ENCODE measurements around the gene ESYT2. TPM values are rescaled to one million over a fixed set of nuclear protein-coding genes. Genes with fewer than 3 reads are reported as not detected.

ESYT2 gene
- total RNA-seq, 1 donor from 2014 or later = 102 TPM

- H3K4me3 ChIP-seq = no peak overlapping the region
- no peak for DNase-seq (ENCODE audit: low spot score in 2 of 2)
- H3K27me3 ChIP-seq = no peaks in the 10 kb centered on the region
- no peaks in the 10 kb centered on the region for H3K9me3 ChIP-seq
- intact Hi-C loops (cut with DNase I) = loop anchor here (10.0 kb wide), 2 partner anchors 244 to 1966 kb away; partner anchors contain the start of gene LMBR1
- no peaks in the 10 kb centered on the region for H3K36me3 ChIP-seq
- no peak for TF ChIP-seq CTCF (IDR thresholded peaks at IDR 0.05)
- no peak overlapping the region for H3K27ac ChIP-seq
- peaks cover 10 to 16% of the 10 kb centered on the region in 2 donors for H3K4me1 ChIP-seq
These were observed 31.1 kb upstream of the ESYT2 start for GRCh38 chr7:158860394-158860793.

- DNase-seq (ENCODE audit: low spot score in 2 of 2) = no peak
- Histone ChIP-seq H3K27ac (no peak overlapping the region), H3K4me3 (no peak overlapping the region), H3K4me1 (peaks cover 10% of the 10 kb centered on the region in 2 donors), H3K27me3 (no peaks in the 10 kb centered on the region), H3K9me3 (no peaks in the 10 kb centered on the region), H3K36me3 (no peaks in the 10 kb centered on the region)
- intact Hi-C loops (cut with DNase I) = no loop called here
- TF ChIP-seq CTCF (IDR thresholded peaks at IDR 0.05) = no peak
These were observed 29.5 kb upstream of the ESYT2 start for GRCh38 chr7:158858592-158859503.

- Histone ChIP-seq H3K36me3 (no peaks in the 10 kb centered on the region), H3K9me3 (no peaks in the 10 kb centered on the region), H3K27me3 (no peaks in the 10 kb centered on the region), H3K27ac (peak overlapping the region; percentile 70 to 83), H3K4me3 (peak overlapping the region; percentile 81 to 97), H3K4me1 (peaks cover 10% of the 10 kb centered on the region in 2 donors)
- DNase-seq (ENCODE audit: low spot score in 2 of 2) = no peak
- intact Hi-C loops (cut with DNase I) = loop anchor here (1.0 kb wide), 2 partner anchors 28 to 75 kb away; partner anchors contain the start of gene ESYT2
- no peak for TF ChIP-seq CTCF (IDR thresholded peaks at IDR 0.05)
These were observed 27.8 kb upstream of the ESYT2 start for GRCh38 chr7:158856883-158857668.

GRCh38 chr7:158854681-158855081, 25.4 kb upstream of the ESYT2 start:
- TF ChIP-seq CTCF (IDR thresholded peaks at IDR 0.05) = no peak
- Histone ChIP-seq H3K4me1 (peaks cover 10% of the 10 kb centered on the region in 2 donors), H3K27ac (no peak overlapping the region), H3K9me3 (no peaks in the 10 kb centered on the region), H3K36me3 (no peaks in the 10 kb centered on the region), H3K4me3 (no peak overlapping the region), H3K27me3 (no peaks in the 10 kb centered on the region)
- intact Hi-C loops (cut with DNase I) = no loop called here
- no peak for DNase-seq (ENCODE audit: low spot score in 2 of 2)

- Histone ChIP-seq H3K9me3 (no peaks in the 10 kb centered on the region), H3K27ac (no peak overlapping the region), H3K4me3 (no peak overlapping the region), H3K4me1 (peaks cover 0 to 4% of the 10 kb centered on the region in 2 donors), H3K36me3 (no peaks in the 10 kb centered on the region), H3K27me3 (no peaks in the 10 kb centered on the region)
- DNase-seq (ENCODE audit: low spot score in 2 of 2) = no peak
- intact Hi-C loops (cut with DNase I) = no loop called here
- TF ChIP-seq CTCF (IDR thresholded peaks at IDR 0.05) = no peak
These were observed 21.3 kb upstream of the ESYT2 start for GRCh38 chr7:158850545-158851102.

All from ascending aorta (tissue), 2 donors.